ENCODE results near the gene FADS3.

Gene FADS3

GRCh38 chr11:61874853-61875252 lies 16.5 kb downstream of the FADS3 start:
- Histone ChIP-seq H3K9me3 (ENCODE audit: control insufficient read depth, low read length) (no peaks in the 10 kb centered on the region), H3K27me3 (replicated peaks; ENCODE audit: control insufficient read depth, insufficient read depth, low read length) (no peaks in the 10 kb centered on the region), H3K4me1 (ENCODE audit: control insufficient read depth, insufficient read depth, low read length) (peaks cover 27% of the 10 kb centered on the region), H3K36me3 (ENCODE audit: control insufficient read depth, insufficient read depth, low read length, severe bottlenecking) (peaks cover 66% of the 10 kb centered on the region), H3K9ac (ENCODE audit: low read length) (no peak overlapping the region), H3K4me3 (ENCODE audit: low read length) (no peak overlapping the region)
- DNase-seq (ENCODE audit: low read depth): no peak

DNA sequence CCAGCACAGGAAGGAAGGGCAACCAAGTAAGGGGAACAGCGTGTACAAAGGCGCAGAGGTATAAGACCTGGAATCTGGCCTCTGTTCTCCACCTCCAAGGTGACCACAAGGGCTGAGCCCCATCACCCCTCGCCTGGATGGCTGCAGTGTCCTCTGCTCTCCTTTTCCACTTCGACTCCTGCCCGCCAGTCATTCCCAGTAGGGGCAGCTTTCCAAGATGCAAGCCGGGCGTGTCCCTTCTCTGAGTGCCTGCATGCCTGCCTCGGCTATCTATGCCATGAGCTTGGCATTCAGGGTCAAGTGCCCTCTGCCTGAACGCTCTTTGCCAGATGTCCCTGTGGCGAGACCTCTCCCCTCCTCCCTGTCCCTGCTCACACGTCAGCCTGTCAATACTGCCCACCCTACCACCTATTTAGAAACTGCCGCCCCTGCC lies 17.0 kb downstream of the FADS3 start:
- no peaks in the 10 kb centered on the region for H3K9me3 ChIP-seq (ENCODE audit: control insufficient read depth, low read length)
- no peaks in the 10 kb centered on the region for H3K27me3 ChIP-seq (replicated peaks; ENCODE audit: control insufficient read depth, insufficient read depth, low read length)
- no peak overlapping the region for H3K4me3 ChIP-seq (ENCODE audit: low read length)
- no peak overlapping the region for H3K9ac ChIP-seq (ENCODE audit: low read length)
- no peak for DNase-seq (ENCODE audit: low read depth)
- peaks cover 25% of the 10 kb centered on the region for H3K4me1 ChIP-seq (ENCODE audit: control insufficient read depth, insufficient read depth, low read length)
- peaks cover 61% of the 10 kb centered on the region for H3K36me3 ChIP-seq (ENCODE audit: control insufficient read depth, insufficient read depth, low read length, severe bottlenecking)

GRCh38 chr11:61873588-61874376 lies 17.6 kb downstream of the FADS3 start:
- Histone ChIP-seq H3K9ac (ENCODE audit: low read length) (no peak overlapping the region), H3K9me3 (ENCODE audit: control insufficient read depth, low read length) (no peaks in the 10 kb centered on the region), H3K36me3 (ENCODE audit: control insufficient read depth, insufficient read depth, low read length, severe bottlenecking) (peaks cover 55% of the 10 kb centered on the region), H3K4me1 (ENCODE audit: control insufficient read depth, insufficient read depth, low read length) (peaks cover 25% of the 10 kb centered on the region), H3K27me3 (replicated peaks; ENCODE audit: control insufficient read depth, insufficient read depth, low read length) (no peaks in the 10 kb centered on the region), H3K4me3 (ENCODE audit: low read length) (no peak overlapping the region)
- no peak for DNase-seq (ENCODE audit: low read depth)

DNA sequence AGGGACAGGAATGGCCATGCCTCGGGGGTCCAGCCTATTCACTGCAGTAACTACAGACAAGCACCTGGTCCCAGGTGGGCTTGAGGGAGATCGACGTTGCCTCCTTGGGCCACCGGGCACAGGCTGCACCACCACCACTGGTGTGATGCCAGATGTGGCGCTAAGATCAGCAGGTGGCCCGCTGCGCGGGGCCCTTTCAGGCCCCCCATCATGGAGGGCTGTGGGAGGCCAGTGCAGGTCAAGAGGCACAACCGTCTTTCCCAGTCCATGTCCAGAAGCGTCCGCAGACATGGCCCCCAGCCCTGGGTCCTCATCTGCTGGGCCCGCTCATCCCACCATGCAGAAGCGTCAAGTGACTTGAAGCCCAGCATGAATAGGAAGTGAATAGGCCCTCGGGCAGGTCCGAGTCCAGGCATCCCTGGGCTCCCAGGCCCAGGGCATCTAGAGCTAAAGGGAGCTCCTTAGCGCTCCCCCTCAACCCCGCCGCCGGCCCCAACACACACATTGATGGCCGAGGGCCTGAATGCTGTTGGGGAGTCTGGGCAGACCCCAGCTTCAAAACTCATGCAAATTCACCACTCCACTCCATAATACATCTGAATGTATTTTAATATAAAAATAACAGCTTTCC lies 18.3 kb downstream of the FADS3 start:
- no peak for DNase-seq (ENCODE audit: low read depth)
- Histone ChIP-seq H3K9me3 (ENCODE audit: control insufficient read depth, low read length) (no peaks in the 10 kb centered on the region), H3K4me3 (ENCODE audit: low read length) (no peak overlapping the region), H3K36me3 (ENCODE audit: control insufficient read depth, insufficient read depth, low read length, severe bottlenecking) (peaks cover 48% of the 10 kb centered on the region), H3K27me3 (replicated peaks; ENCODE audit: control insufficient read depth, insufficient read depth, low read length) (no peaks in the 10 kb centered on the region), H3K4me1 (ENCODE audit: control insufficient read depth, insufficient read depth, low read length) (peaks cover 25% of the 10 kb centered on the region), H3K9ac (ENCODE audit: low read length) (no peak overlapping the region)

GRCh38 chr11:61871158-61871597 lies 20.2 kb downstream of the FADS3 start:
- Histone ChIP-seq H3K9me3 (ENCODE audit: control insufficient read depth, low read length) (no peaks in the 10 kb centered on the region), H3K27me3 (replicated peaks; ENCODE audit: control insufficient read depth, insufficient read depth, low read length) (no peaks in the 10 kb centered on the region), H3K36me3 (ENCODE audit: control insufficient read depth, insufficient read depth, low read length, severe bottlenecking) (peaks cover 36% of the 10 kb centered on the region), H3K4me3 (ENCODE audit: low read length) (peak overlapping the region; percentile 59), H3K9ac (ENCODE audit: low read length) (peak overlapping the region; percentile 81), H3K4me1 (ENCODE audit: control insufficient read depth, insufficient read depth, low read length) (peaks cover 25% of the 10 kb centered on the region)
- DNase-seq (ENCODE audit: low read depth): peak; percentile 93

- Histone ChIP-seq H3K9me3 (ENCODE audit: control insufficient read depth, low read length) (no peaks in the 10 kb centered on the region), H3K9ac (ENCODE audit: low read length) (peak overlapping the region; percentile 81), H3K36me3 (ENCODE audit: control insufficient read depth, insufficient read depth, low read length, severe bottlenecking) (peaks cover 39% of the 10 kb centered on the region), H3K4me1 (ENCODE audit: control insufficient read depth, insufficient read depth, low read length) (peaks cover 25% of the 10 kb centered on the region), H3K4me3 (ENCODE audit: low read length) (peak overlapping the region; percentile 59), H3K27me3 (replicated peaks; ENCODE audit: control insufficient read depth, insufficient read depth, low read length) (no peaks in the 10 kb centered on the region)
- DNase-seq (ENCODE audit: low read depth): peak; percentile 22
Observed at GRCh38 chr11:61870541-61871031, 20.8 kb downstream of the FADS3 start.

DNA sequence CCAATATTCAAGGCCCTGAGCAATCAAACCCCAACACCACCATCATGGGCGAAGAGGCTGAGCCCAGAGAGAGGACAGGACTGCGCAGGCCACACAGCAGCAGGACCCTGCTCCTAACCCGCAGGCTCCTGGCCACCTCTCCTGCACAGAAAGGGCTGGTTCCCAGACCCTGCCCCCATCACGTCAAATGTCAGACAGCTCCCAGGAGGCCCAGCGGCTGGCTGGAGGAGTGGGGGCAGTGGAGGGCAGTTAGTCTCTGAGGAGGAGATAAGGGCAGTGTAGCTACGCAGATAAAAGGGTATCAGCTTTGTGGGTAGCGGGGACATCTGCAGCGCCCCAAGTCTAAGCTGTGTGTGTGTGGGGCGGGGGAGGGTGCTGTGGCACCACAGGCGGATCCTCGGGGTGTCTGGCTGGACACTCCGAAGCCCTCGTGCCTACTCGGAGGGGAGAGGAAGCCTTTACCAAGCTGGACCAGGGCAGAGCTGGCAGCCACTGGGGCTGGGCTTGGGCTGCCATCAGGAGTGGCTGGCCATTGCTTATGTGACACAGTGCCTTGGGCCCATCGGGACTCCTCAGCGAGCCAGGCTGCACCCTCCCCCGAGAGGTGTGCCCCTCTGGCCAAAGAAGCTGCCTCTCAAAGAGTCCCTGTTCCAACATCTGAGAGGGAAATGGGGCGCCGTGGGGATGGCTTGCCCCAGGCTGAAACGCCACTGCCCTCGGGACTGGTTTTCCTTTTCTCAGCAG lies 21.5 kb downstream of the FADS3 start:
- H3K36me3 ChIP-seq (ENCODE audit: control insufficient read depth, insufficient read depth, low read length, severe bottlenecking): peaks cover 41% of the 10 kb centered on the region
- DNase-seq (ENCODE audit: low read depth): no peak
- no peaks in the 10 kb centered on the region for H3K27me3 ChIP-seq (replicated peaks; ENCODE audit: control insufficient read depth, insufficient read depth, low read length)
- no peaks in the 10 kb centered on the region for H3K9me3 ChIP-seq (ENCODE audit: control insufficient read depth, low read length)
- no peak overlapping the region for H3K9ac ChIP-seq (ENCODE audit: low read length)
- peaks cover 25% of the 10 kb centered on the region for H3K4me1 ChIP-seq (ENCODE audit: control insufficient read depth, insufficient read depth, low read length)
- H3K4me3 ChIP-seq (ENCODE audit: low read length): no peak overlapping the region

GRCh38 chr11:61869429-61869707 lies 22.0 kb downstream of the FADS3 start:
- Histone ChIP-seq H3K4me3 (ENCODE audit: low read length) (no peak overlapping the region), H3K27me3 (replicated peaks; ENCODE audit: control insufficient read depth, insufficient read depth, low read length) (no peaks in the 10 kb centered on the region), H3K9ac (ENCODE audit: low read length) (no peak overlapping the region), H3K4me1 (ENCODE audit: control insufficient read depth, insufficient read depth, low read length) (peaks cover 24% of the 10 kb centered on the region), H3K36me3 (ENCODE audit: control insufficient read depth, insufficient read depth, low read length, severe bottlenecking) (peaks cover 41% of the 10 kb centered on the region), H3K9me3 (ENCODE audit: control insufficient read depth, low read length) (no peaks in the 10 kb centered on the region)
- no peak for DNase-seq (ENCODE audit: low read depth)

DNA sequence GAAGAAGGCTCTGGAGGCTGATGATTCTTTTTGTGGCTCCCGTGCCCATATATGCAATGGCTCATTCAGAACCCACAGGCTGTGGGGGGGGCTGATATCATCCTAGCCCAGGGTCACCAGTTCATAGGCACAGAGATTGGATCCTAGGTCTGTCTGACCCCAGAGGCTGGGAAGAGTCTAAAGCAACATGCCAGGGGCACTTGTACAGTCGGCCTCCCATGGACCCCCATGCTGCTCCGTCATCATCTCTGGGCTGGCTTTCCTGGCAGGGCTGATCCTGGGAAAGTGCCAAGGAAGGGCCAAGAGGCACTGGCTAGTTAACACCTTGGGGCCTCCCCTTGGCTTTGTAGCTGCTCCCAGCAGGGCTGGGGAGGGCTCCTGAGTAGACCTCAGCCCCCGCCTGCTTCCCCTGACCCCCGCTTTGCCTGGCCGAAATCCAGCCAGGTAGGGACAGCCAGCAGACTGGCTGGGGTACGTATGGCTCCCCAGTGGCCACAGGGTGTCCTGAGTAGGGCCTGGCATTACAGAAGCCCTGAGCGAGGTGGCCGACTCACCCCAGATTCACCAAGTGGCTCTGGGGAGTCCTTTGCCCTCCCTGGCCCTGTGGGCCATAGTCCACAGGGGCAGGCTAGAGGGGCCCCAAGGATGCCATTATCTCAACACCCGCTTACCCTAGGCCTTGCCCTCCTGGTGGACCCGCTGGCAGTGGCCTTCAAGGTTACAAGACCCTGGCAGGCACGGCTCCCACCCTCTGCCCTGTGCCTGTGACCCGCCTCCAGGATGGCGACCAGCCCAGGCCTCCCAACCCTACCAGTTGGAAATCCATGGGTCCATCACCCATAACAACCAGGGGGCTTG lies 22.5 kb downstream of the FADS3 start:
- Histone ChIP-seq H3K36me3 (ENCODE audit: control insufficient read depth, insufficient read depth, low read length, severe bottlenecking) (peaks cover 38% of the 10 kb centered on the region), H3K9me3 (ENCODE audit: control insufficient read depth, low read length) (no peaks in the 10 kb centered on the region), H3K9ac (ENCODE audit: low read length) (no peak overlapping the region), H3K4me3 (ENCODE audit: low read length) (no peak overlapping the region), H3K4me1 (ENCODE audit: control insufficient read depth, insufficient read depth, low read length) (peaks cover 20% of the 10 kb centered on the region), H3K27me3 (replicated peaks; ENCODE audit: control insufficient read depth, insufficient read depth, low read length) (no peaks in the 10 kb centered on the region)
- DNase-seq (ENCODE audit: low read depth): no peak

DNA sequence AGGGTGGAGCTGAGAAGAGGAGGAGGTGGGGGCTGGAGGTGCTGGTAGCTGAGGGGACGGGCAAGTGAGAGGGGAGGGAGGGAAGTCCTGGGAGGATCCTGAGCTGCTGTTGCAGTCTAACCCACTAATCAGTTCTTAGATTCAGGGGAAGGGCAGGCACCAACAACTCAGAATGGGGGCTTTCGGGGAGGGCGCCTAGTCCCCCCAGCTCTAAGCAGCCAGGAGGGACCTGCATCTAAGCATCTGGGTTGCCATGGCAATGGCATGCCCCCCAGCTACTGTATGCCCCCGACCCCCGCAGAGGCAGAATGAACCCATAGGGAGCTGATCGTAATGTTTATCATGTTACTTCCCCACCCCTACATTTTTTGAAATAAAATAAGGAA lies 24.4 kb downstream of the FADS3 start:
- Histone ChIP-seq H3K4me1 (ENCODE audit: control insufficient read depth, insufficient read depth, low read length) (peaks cover 20% of the 10 kb centered on the region), H3K4me3 (ENCODE audit: low read length) (no peak overlapping the region), H3K36me3 (ENCODE audit: control insufficient read depth, insufficient read depth, low read length, severe bottlenecking) (peaks cover 44% of the 10 kb centered on the region), H3K27me3 (replicated peaks; ENCODE audit: control insufficient read depth, insufficient read depth, low read length) (no peaks in the 10 kb centered on the region), H3K9me3 (ENCODE audit: control insufficient read depth, low read length) (no peaks in the 10 kb centered on the region), H3K9ac (ENCODE audit: low read length) (no peak overlapping the region)
- DNase-seq (ENCODE audit: low read depth): no peak
